Small intestine (tissue), 7 donors: Measurements from ENCODE around the gene CST8. TPM values are rescaled to one million over a fixed set of nuclear protein-coding genes. Genes with fewer than 3 reads are reported as not detected.

Experiments used
- DNase-seq, 2 donors: peaks; one replicate each; pipeline versions ENCODE4 v3.0.0 to v3.0.0-alpha.2; 2013
- FAIRE-seq: peaks from 2 replicates; lab custom pipeline; 2012; peaks lifted over from hg19 to GRCh38; lab: Jason Lieb, UNC
- H3K27ac ChIP-seq, 3 donors: one replicate each; pipeline ENCODE4 v1.5.1; 2013; ENCODE audit warnings: low read length in 2 of 3, mild to moderate bottlenecking in 2 of 3, control low read depth in 1 of 3, inconsistent platforms in 1 of 3, low read depth in 1 of 3, moderate library complexity in 1 of 3
- H3K27me3 ChIP-seq, 3 donors: one replicate each; pipeline ENCODE4 v1.6.1; 2013; ENCODE audit warnings: low read length in 3 of 3, inconsistent platforms in 1 of 3; ENCODE audit not compliant: control insufficient read depth in 3 of 3, insufficient read depth in 3 of 3
- H3K36me3 ChIP-seq, 3 donors: one replicate each; pipeline ENCODE4 v1.6.1; 2013; ENCODE audit warnings: low read length in 3 of 3, inconsistent platforms in 1 of 3, low read depth in 1 of 3, mild to moderate bottlenecking in 1 of 3, moderate library complexity in 1 of 3; ENCODE audit not compliant: control insufficient read depth in 3 of 3, insufficient read depth in 2 of 3
- H3K4me1 ChIP-seq, 3 donors: one replicate each; pipeline ENCODE4 v1.6.1; 2013; ENCODE audit warnings: low read length in 2 of 3, inconsistent platforms in 1 of 3, low read depth in 1 of 3, mild to moderate bottlenecking in 1 of 3, moderate library complexity in 1 of 3; ENCODE audit not compliant: control insufficient read depth in 3 of 3, insufficient read depth in 2 of 3
- H3K4me3 ChIP-seq, 3 donors: one replicate each; pipeline ENCODE4 v1.5.1; 2013; ENCODE audit warnings: low read length in 3 of 3, control low read depth in 1 of 3, inconsistent platforms in 1 of 3, low read depth in 1 of 3, mild to moderate bottlenecking in 1 of 3, moderate library complexity in 1 of 3
- H3K9me3 ChIP-seq, 2 donors: one replicate each; pipeline ENCODE4 v1.6.1; 2013; ENCODE audit warnings: low read depth in 1 of 2, low read length in 1 of 2; ENCODE audit not compliant: control insufficient read depth in 2 of 2, insufficient read depth in 1 of 2
- WGBS, 3 donors: extraction: QIAGEN DNeasy Blood & Tissue Kit; methylation state at CpG; one replicate each; pipeline ENCODE4 v1.1.7; 2013; 5-methylcytosine and 5-hydroxymethylcytosine counted together
- polyA plus RNA-seq, 4 donors: library from polyadenylated mRNA; stranded (reverse) in 3 of 4; unstranded in 1 of 4; fragments of 200-250 nt in 3 of 4; fragments of 120-200 nt in 1 of 4; gene quantifications; one replicate each; pipeline versions ENCODE4 v1.2.1 to v1.2.3, GENCODE V29; 2013
- donor health status: healthy with polysubstance abuse.
- donor health status: control.
- donor health status: control.
- donor health status: Bipolar disorder and iron deficiency.
- donor health status: healthy.

CST8 gene
- polyA plus RNA-seq, 4 donors: not detected

GRCh38 chr20:23503649-23504048 is 12.7 kb downstream of the CST8 start:
- DNase-seq (no peak), FAIRE-seq (no peak)
- Histone ChIP-seq H3K36me3 (no peaks in the 10 kb centered on the region), H3K4me1 (no peaks in the 10 kb centered on the region), H3K4me3 (no peak overlapping the region), H3K9me3 (no peaks in the 10 kb centered on the region), H3K27ac (no peak overlapping the region), H3K27me3 (no peaks in the 10 kb centered on the region)
- WGBS, 3 donors: 75 to 84% (median 80%) methylated on average over 14 of the region's 14 CpGs

GRCh38 chr20:23507346-23507745 is 16.4 kb downstream of the CST8 start:
- WGBS, 3 donors: 82 to 89% (median 84%) methylated on average over 6 of the region's 6 CpGs
- H3K36me3 ChIP-seq: no peaks in the 10 kb centered on the region
- H3K4me1 ChIP-seq: no peaks in the 10 kb centered on the region
- no peak overlapping the region for H3K4me3 ChIP-seq
- H3K27ac ChIP-seq: no peak overlapping the region
- no peaks in the 10 kb centered on the region for H3K27me3 ChIP-seq
- no peak for FAIRE-seq
- no peaks in the 10 kb centered on the region for H3K9me3 ChIP-seq
- no peak for DNase-seq

GRCh38 chr20:23508449-23509229 is 17.7 kb downstream of the CST8 start:
- Histone ChIP-seq H3K9me3 (no peaks in the 10 kb centered on the region), H3K27ac (no peak overlapping the region), H3K4me3 (no peak overlapping the region), H3K27me3 (no peaks in the 10 kb centered on the region), H3K36me3 (no peaks in the 10 kb centered on the region), H3K4me1 (no peaks in the 10 kb centered on the region)
- DNase-seq (no peak), FAIRE-seq (no peak)
- 67 to 81% (median 68%) methylated on average over 8 of the region's 8 CpGs for WGBS, 3 donors

- no peak overlapping the region for H3K4me3 ChIP-seq
- H3K27me3 ChIP-seq: no peaks in the 10 kb centered on the region
- DNase-seq: no peak
- no peak for FAIRE-seq
- H3K27ac ChIP-seq: no peak overlapping the region
- H3K9me3 ChIP-seq: no peaks in the 10 kb centered on the region
- 64 to 75% (median 74%) methylated on average over 10 of the region's 10 CpGs for WGBS, 3 donors
- no peaks in the 10 kb centered on the region for H3K4me1 ChIP-seq
- no peaks in the 10 kb centered on the region for H3K36me3 ChIP-seq
These were observed 18.5 kb downstream of the CST8 start for GRCh38 chr20:23509247-23509913.

GRCh38 chr20:23510000-23510590 is 19.2 kb downstream of the CST8 start:
- H3K27me3 ChIP-seq: no peaks in the 10 kb centered on the region
- H3K27ac ChIP-seq: no peak overlapping the region
- no peak for DNase-seq
- no peak overlapping the region for H3K4me3 ChIP-seq
- no peaks in the 10 kb centered on the region for H3K36me3 ChIP-seq
- WGBS, 3 donors: 85 to 91% (median 89%) methylated on average over 12 of the region's 12 CpGs
- H3K4me1 ChIP-seq: no peaks in the 10 kb centered on the region
- no peaks in the 10 kb centered on the region for H3K9me3 ChIP-seq
- FAIRE-seq: no peak

GRCh38 chr20:23513164-23513563 is 22.2 kb downstream of the CST8 start:
- no peaks in the 10 kb centered on the region for H3K27me3 ChIP-seq
- no peaks in the 10 kb centered on the region for H3K4me1 ChIP-seq
- no peaks in the 10 kb centered on the region for H3K9me3 ChIP-seq
- H3K4me3 ChIP-seq: no peak overlapping the region
- H3K27ac ChIP-seq: no peak overlapping the region
- FAIRE-seq (no peak), DNase-seq (no peak)
- no peaks in the 10 kb centered on the region for H3K36me3 ChIP-seq

GRCh38 chr20:23514848-23515247 is 23.9 kb downstream of the CST8 start:
- no peaks in the 10 kb centered on the region for H3K27me3 ChIP-seq
- no peaks in the 10 kb centered on the region for H3K36me3 ChIP-seq
- H3K4me1 ChIP-seq: no peaks in the 10 kb centered on the region
- H3K4me3 ChIP-seq: no peak overlapping the region
- H3K27ac ChIP-seq: no peak overlapping the region
- H3K9me3 ChIP-seq: no peaks in the 10 kb centered on the region
- FAIRE-seq: no peak
- 53 to 67% (median 56%) methylated on average over 1 of the region's 1 CpG for WGBS, 3 donors
- DNase-seq: no peak

GRCh38 chr20:23515250-23515939 is 24.5 kb downstream of the CST8 start:
- DNase-seq: no peak
- Histone ChIP-seq H3K4me3 (no peak overlapping the region), H3K9me3 (no peaks in the 10 kb centered on the region), H3K36me3 (no peaks in the 10 kb centered on the region), H3K27ac (no peak overlapping the region), H3K27me3 (no peaks in the 10 kb centered on the region), H3K4me1 (peaks cover 0 to 3% (median 0%) of the 10 kb centered on the region in 3 donors)
- FAIRE-seq: no peak
- 69 to 74% (median 71%) methylated on average over 5 of the region's 5 CpGs for WGBS, 3 donors
